GM10847 (cell line): ENCODE results near the gene DNAJA3.

Experiments used
- POLR2A ChIP-seq: IDR thresholded peaks from 2 replicates; pipeline ENCODE4 v1.6.1; 2011; ENCODE audit not compliant: insufficient read length; ENCODE audit errors: extremely low read depth

DNAJA3 gene

DNA sequence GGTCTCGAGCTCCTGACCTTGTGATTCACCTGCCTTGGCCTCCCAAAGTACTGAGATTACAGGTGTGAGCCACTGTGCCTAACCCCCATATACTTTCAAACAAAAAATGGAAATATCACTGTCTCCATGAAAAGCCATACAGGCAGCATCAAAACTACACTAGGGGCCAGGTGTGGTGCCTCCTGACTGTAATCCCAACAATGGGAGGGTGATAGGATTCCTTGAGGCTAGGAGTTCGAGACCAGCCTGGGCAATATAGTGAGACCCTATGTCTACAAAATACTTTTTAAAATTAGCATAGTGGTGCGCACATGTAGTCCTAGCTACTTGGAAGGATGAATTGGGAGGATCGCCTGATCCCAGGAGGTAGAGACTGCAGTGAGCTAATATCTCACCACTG is 66.2 kb downstream of the DNAJA3 start:
- TF ChIP-seq POLR2A: no peak

DNA sequence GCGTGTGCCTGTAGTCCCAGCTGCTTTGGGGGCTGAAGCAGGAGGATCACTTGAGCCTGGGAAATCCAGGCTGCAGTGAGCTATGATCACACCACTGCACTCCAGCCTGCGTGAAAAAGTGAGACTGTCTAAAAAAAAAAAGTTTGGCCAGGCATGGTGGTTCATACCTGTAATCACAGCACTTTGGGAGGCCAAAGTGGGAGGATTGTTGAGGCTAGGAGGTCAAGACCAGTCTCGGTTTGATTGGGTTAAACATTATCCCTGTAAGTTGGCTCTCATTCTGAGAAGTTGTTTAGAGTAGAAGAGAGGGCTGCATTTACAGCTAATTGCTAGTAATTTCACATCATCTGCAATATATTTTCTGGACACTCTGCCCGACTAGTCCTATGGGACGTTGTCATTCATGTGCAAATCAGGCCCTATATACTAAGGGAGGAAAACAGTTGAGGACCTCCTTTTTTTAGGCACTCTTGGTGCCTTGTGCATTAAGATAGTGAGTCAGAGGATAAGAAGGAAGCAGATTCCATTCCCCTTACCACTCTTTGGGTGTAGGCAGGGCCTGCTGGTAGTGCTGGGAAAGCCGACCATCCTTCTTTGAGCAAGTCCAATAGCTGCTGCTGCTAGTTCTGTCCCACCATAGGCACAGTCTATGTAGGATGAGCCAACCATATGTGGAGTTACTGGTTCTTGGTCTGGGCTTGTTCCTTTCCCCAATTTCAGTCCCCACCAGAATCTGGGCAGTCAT is 69.2 kb downstream of the DNAJA3 start:
- TF ChIP-seq POLR2A: no peak

DNA sequence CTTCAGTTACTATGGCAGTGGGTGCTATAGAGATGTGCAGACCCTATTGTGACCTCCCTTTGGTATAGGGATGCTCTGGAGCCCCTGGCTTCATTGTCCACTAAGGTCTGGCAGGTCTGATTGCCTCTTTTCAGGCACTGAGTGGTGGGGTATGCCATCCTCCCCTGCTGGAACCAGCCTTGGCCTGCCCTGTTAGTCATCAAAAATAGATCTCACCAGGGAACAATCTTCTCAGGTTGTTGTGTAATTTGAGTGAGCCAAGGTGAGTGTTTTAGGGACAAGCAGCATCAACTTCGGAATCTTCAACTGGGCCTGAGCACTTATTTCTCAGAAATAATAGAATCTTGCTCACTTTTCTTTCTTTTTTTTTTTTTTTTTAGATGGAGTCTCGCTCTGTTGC is 70.1 kb downstream of the DNAJA3 start:
- no peak for TF ChIP-seq POLR2A

DNA sequence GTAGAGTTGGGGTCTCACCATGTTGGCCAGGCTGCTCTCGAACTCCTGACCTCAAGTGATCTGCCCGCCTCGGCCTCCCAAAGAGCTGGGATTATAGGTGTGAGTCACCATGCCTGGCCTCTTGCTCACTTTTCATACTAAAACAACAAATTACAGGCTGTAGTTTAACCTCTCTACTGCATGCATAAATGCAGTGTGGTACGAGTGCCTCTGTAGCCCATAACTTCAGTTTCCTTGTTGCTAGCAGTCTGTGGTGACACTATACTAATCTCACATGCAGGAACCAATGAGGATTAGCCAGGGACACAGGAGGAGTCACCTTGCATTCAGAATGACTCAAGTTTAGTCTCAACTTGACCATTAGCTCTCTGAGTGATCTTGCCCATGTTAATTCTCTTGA is 70.6 kb downstream of the DNAJA3 start:
- no peak for TF ChIP-seq POLR2A

DNA sequence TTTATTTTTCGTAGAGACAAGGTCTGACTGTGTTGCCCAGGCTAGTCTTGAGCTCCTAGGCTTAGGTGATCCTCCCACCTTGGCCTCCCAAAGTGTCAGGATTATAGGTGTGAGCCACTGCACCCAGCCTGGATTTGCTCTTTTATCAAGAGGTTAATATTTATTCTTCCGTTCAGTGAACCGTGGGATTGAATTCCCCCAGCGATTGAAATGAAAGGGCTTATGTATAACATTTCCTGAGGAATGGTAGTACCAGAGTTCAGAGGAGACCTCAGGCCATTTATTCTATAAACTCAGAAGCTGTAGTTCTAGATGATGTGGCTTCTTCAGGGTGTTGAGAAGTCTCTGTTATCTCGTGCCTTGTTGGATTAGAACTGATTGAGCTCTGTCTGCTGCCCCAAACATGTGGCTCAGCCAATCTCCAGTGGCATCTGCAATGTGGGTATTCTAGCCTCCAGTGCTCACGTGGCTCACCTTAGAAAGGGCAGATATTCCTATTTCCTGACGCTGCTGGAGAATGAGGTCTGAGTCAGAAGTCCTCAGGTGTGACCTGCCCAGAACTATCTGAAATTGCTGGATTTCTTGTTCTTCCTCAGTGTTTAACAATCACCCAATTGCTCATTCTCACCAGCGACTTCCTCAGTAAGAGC is 73.0 kb downstream of the DNAJA3 start:
- TF ChIP-seq POLR2A: no peak

DNA sequence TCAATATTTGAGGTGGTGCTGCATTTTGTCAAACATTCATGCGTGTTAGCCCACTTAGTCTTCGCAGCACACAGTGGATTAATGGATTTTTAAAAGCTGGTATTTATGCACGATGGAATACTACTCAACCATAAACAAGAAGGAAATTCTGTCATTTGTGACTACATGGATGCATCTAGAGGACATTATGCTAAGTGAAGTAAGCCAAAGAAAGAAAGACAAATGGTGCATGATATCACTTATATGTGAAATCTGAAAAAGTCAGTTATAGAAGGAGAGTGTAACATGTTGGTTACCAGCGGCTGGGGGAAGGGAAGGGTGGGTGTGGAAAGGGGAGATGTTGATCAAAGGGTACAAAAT is 73.5 kb downstream of the DNAJA3 start:
- no peak for TF ChIP-seq POLR2A

DNA sequence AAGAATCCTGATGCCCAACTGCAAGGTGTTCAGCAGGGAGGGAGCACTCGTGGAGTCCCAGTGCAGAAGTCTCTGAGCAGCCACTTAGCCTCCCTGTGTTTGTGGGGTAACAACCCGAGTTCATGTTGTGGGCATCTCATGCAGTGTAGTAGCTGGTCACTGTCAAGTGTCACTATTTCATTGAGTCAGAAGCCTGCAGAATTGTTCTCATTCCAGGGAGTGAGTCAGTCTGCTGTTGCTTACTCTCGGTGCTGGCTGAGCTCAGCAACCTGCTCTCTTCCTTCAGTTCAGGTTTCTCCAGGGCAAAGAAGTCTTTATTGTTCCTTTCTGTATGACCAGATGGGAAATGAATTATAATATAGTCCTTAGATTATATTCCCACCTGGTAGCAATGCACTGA is 74.6 kb downstream of the DNAJA3 start:
- TF ChIP-seq POLR2A: no peak

DNA sequence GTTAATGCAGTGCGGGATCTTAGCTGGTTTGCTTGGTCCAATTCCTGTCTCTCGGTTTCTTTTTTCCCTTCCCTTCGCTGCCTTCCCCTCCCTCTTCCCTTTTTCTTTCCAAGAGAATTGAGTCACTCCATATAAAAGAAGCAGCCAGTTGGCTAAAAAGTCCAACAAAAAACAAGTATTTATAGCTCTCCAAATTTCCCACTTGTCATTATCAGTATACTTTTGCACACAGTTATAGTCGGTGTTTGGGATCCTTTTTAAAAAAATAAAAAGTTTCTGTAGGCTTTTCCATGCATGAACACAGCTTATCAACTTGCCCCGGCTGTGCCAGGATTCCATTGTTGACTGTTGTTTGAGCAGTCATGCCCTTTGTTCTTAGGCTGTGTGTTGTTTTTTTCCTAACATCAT is 75.4 kb downstream of the DNAJA3 start:
- TF ChIP-seq POLR2A: no peak

DNA sequence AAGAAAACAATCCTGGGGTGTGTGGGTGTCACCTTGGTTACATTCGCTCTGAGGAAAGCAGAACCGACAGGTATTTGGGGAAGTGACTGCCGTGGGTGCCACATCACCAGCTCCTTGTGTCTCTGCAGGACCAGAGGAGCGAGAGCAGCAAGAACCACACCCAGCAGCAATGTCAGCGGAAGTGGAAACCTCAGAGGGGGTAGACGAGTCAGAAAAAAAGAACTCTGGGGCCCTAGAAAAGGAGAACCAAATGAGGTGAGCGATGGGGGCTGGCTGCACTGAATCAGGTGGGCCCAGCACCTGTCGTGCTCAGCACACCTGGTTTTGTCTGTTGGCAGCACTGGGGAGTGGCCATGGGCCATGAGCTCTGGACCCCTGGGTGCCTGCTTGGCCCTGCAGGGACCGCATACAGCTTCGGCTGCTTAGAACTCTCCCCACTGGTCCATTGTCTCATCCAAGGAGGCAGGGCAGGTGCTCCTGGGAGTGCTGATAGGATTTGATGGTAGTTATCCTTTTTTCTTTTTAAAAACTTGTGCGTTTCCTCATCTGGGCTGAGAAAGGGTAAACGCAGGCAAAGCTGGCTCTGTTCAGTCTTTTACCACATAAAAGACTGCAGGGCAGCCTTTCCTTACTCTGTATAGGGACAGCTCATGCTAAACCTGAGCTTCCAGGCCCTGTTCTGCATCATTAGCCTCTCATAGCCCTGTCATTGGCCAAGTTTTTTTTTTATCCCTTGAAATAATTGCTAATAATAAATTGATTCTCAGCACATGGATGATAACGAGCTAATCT is 79.9 kb downstream of the DNAJA3 start:
- TF ChIP-seq POLR2A: no peak
